Stimulated activated CD8-positive, alpha-beta memory T cell treated with anti-CD3 and anti-CD28 coated beads, Interleukin-12 subunit alpha, Interleukin-12 subunit beta, amount 100 ng/mL, for 24 hours (primary cell): ENCODE data around the gene MYO15B.

Experiments
- DNase-seq: peaks from one replicate; pipeline ENCODE4 v3.0.0-alpha.2; 2020; ENCODE audit errors: extremely low read depth

MYO15B gene

DNA sequence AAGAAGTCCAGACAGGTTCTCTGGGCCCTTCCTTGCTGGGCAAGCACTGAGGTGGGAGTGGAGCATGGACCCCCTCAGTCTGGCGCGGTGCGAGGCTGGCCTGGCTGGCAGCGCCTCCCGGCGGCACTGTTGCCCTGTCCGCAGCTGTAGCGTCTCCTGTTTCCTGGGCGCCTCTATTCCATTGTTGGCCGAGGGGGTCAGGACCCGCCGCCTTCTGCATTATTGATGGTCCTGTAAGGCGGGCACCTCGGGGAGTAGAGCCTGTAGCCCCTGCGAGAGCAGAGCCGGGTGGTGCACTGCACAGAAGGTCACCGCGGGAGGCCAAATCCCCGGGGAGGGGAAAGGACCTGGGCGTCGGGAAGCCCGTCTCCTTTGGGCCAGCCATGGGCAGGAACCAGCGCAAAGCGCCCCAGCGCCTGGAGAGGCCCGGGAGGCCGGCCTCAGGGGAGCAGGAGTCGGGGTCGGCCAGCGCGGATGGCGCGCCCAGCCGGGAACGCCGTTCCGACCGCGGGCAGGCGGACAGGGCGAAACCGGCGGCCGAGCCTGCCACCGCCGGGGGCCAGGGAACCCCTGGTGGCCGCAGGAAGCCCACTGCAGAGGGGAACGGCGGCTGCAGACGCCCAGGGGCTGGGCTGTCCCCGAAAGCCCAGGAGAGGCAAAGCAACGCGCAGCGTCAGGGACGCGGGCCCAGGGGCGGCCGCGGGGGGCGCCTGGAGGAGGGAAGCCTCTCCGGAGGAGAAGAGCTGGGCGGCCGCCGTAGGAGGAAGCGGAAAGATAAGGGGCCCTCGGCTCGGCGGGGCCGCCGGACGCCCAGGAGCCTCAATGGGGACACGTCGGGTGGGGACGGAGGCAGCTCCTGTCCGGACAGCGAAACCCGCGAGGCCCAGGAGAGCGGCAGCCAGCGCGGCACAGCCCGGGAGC, at the start of gene MYO15B:
Gene MYO15B, plus strand, starts transcription at position 126 of the 921 bp plus-strand sequence. Its CDS starts 258 bp downstream, at position 384.
- no peak for DNase-seq

DNA sequence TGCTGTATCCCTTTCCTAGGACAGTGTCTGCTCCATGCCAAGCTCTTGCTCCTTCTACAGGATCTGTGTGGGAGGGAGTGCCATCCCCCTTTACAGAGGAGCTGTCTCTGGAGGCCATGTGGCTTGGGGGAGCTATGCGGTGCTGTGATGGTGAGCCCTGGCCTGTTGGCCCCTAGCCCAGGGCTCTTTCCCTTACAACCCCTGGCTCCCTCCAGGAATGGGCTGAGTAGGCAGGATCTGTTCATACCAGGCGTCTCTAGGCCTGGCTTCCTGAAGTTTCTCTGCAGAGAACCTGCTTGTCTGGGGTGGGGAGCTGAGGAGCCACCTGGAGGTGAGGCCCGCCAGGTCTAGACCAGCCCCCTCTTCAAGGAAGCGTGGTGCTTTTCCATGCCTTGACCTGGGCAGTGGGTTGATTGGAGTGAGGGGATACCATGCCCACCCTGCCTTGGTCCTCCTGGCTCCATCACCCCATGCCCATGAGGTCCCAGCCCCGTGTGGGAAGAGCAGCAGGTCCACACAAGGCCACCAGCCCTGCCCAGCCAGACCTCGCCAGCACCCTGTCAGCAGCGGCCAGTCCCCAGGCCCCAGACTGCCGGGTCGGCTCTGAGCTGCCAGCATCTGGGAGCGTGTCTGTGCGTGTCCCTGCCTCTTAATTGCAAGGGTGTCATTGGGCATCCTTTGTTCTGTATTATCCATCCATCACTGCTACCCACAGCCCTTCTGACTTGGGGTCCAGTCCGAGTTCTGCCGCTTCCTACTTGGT, 47.5 kb upstream of the MYO15B start:
- DNase-seq = no peak

DNA sequence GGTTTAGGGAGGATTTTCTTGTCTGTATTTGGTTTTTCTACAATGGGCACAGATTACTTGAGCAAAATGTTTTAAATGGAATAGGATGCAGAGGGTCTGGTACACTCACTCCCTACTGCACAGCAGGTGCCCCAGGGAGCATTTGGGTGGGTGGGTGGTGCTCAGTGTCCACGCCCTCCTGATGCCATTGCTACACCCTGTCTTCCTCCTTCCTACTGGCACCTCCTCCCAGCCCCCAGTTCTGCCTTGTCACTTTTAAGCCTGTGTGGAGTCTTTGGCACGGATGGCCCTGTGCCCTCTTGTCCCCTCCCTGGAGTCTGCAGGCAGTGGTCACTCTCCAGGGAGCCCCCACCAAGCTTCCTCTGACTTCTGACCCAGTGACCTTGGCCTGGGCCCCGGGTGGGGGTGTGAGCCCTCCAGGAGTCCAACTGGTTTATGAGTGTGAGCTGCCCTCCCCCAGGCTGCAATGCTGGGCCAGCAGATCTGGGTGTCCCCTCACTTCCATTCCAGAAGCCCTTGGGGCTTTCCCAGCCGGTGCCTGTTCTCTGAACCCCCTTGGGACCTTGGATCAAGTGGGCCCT, 46.6 kb upstream of the MYO15B start:
- DNase-seq = no peak

DNA sequence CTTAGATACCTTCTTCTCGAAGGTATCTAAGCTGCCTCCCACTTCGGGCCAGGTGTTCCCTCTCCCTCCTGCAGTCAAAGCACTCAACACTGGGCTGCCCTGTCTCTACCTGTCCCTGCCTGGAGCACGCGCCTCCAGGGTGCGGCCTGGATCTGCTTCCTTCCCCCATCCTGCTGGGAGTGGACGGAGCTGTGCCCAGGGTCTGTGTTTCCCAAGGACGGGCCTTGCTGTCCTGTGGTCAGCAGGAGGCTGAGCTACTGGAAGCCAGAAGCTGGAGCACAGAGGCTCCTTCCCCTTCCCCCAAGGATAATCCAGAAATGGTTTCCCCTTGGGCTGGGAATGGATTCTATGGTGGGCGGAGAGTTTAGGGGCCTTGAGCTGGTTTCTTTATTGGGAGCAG, 45.4 kb upstream of the MYO15B start:
- DNase-seq = no peak

- DNase-seq = no peak
Observed at GRCh38 chr17:75542728-75543336, 44.8 kb upstream of the MYO15B start.

- DNase-seq = no peak
Observed at GRCh38 chr17:75544250-75544649, 43.4 kb upstream of the MYO15B start.

DNA sequence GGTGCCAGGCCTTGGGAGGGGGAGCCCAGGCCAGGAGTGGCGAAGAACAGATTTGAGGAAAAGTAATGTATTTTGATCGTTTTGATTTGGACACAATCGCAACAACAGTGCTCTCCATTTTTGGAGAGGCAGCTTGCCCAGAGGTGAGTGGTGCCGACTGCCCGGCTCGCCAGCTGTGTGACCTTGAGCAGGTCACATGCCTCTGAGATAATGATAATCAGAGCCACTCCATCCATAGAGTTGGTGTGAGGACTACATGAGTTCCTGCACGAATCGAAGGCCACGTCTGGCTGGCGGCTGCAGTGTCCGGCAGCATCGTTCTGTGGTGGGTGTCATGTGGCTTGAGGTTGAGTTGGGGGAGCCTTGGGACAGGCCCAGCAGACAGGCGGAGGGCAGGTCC, 41.4 kb upstream of the MYO15B start:
- no peak for DNase-seq

GRCh38 chr17:75547091-75547490, 40.5 kb upstream of the MYO15B start:
- DNase-seq = no peak

GRCh38 chr17:75548813-75549212, 38.8 kb upstream of the MYO15B start:
- DNase-seq = no peak

GRCh38 chr17:75549246-75550138, 38.1 kb upstream of the MYO15B start:
- no peak for DNase-seq

- DNase-seq = no peak
Observed at GRCh38 chr17:75550139-75550465, 37.5 kb upstream of the MYO15B start.

- no peak for DNase-seq
Observed at GRCh38 chr17:75551266-75551665, 36.3 kb upstream of the MYO15B start.

DNA sequence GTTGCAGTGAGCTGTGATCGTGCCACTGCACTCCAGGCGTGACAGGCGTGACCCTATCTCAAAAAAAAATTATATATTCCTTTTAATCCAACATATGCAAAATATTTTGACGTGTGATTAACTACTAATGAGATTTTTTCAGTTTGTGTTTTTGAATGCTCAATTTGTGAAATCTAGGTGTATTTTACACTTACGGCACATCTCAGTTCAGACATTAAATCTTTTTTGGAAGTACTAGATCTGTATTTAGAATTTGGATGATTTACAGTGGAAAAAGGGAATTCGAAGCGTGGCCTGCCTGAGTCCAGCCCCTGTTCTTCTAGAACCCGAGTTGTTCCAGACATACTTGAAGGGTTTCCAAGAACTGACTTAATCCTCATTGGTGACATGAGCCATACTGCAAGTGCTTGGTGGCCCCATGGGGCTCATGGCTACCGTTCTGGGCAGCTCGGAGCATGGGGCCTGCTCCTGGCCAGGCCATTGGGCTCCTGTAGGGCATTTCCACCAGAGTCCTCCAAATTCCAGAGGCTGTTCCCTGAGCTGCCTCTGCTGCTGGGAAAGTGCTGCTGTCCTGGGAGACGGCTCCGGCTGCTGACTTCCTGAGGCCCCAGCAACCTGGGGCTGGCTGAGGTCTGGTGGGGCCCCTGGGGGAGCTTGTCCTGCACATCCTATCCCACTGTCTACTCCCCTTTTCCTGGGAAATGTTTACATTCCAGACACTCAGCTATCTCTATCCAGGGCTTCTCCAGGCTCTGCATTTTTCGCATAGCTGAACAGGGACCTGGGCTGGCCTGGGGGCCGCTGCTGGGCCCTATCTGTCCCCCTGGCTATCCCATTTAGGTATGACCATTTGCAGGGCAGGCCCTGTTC, 34.9 kb upstream of the MYO15B start:
- DNase-seq = no peak

DNA sequence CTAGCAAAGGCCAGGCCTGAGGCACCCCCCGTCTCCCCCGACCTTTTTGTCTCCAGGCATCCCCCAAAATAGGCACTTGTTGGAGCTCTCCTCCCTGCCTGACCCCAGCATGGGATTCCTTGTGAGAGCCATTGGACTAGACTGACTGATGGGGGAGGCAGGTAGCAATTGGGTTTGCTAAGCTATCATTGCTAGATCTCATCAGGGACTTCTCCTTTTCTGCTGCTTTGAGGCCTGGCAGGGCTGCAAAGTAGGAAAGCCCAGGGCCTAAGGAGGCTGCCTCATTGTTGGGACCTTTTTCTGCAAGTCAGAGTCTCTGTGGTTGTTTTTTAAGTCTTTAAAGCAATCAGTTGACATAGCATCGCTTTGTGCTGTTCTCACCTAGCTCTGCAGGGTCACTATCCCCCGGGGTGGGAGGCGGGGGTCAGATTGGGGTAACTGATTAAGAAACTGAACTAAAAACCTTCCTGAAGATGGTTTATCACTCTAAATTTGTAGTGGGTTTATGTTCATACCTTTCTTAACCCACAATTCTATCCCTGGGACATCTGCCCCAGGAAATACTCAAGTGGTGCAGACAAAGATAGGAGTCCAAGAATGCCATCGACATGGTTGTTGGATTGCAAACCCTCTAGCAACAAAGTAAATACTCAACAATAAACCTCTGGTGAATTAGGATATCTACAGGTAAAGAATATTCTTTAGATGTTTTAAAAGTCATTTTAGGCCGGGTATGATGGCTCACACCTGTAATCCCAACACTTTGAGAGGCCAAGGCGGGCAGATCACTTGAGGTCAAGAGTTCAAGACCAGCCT, 34.1 kb upstream of the MYO15B start:
- no peak for DNase-seq

- DNase-seq = no peak
Observed at GRCh38 chr17:75555679-75556153, 31.9 kb upstream of the MYO15B start.

- DNase-seq = no peak
Observed at GRCh38 chr17:75557075-75557851, 30.3 kb upstream of the MYO15B start.

DNA sequence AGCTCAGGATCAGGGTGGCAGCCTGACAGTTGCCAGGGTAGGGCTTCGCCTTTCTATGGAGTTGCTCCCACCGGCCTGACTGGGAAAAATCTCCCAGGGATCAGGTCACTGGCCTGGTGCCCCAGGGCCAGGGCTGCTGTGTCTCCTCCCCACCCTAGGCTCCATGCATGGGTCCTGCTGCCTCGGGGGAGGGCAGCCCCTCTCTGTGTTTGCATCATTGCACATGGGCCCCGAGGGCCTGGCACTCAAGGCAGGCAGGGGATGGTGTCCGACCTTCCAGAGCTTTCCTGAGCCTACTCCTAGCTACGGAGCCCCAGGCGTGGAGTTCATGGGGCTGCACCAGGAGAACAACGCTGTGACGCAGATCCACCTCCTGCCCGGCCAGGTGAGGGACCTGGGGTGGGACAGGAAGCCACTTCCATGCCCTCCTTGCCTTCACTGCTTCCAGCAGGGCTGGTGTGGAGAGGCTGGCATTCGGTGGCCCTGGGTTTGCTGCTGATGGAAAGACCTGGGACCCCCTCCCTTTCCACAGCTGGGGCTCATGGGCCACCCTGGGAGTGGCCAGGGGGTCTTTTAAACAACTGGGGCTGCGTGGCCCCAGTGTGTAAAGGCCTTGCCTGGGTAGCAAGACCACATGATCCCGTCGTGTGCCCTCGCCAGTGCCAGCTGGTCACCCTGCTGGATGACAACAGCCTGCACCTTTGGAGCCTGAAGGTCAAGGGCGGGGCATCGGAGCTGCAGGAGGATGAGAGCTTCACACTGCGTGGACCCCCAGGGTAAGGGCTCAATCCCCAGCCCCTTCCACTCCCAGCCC, 29.5 kb upstream of the MYO15B start:
- no peak for DNase-seq
